ENCODE results near the gene MGLL. TPM values are rescaled to one million over a fixed set of nuclear protein-coding genes. Genes with fewer than 3 reads are reported as not detected.

The MGLL gene
- total RNA-seq, 1 donor = 18.1 TPM

GRCh38 chr3:127814325-127814781, 8.0 kb downstream of the MGLL start:
- TF ChIP-seq, protein P1, sequence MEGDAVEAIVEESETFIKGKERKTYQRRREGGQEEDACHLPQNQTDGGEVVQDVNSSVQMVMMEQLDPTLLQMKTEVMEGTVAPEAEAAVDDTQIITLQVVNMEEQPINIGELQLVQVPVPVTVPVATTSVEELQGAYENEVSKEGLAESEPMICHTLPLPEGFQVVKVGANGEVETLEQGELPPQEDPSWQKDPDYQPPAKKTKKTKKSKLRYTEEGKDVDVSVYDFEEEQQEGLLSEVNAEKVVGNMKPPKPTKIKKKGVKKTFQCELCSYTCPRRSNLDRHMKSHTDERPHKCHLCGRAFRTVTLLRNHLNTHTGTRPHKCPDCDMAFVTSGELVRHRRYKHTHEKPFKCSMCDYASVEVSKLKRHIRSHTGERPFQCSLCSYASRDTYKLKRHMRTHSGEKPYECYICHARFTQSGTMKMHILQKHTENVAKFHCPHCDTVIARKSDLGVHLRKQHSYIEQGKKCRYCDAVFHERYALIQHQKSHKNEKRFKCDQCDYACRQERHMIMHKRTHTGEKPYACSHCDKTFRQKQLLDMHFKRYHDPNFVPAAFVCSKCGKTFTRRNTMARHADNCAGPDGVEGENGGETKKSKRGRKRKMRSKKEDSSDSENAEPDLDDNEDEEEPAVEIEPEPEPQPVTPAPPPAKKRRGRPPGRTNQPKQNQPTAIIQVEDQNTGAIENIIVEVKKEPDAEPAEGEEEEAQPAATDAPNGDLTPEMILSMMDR (IDR thresholded peaks at IDR 0.05; ENCODE audit: extremely low read depth, low read depth, low read length) = no peak
- no peak overlapping the region for H3K4me2 ChIP-seq (ENCODE audit: insufficient read depth, low read length)
- no peaks in the 10 kb centered on the region for H3K27me3 ChIP-seq (ENCODE audit: insufficient read depth, low read length)
- H3K9me3 ChIP-seq (ENCODE audit: low read depth, low read length) = peaks cover 1% of the 10 kb centered on the region
- H3K4me3 ChIP-seq (ENCODE audit: insufficient read depth, low read length) = no peak overlapping the region
- H4K20me1 ChIP-seq (ENCODE audit: insufficient read depth, low read length) = no peaks in the 10 kb centered on the region
- H2AFZ ChIP-seq (ENCODE audit: low read length) = no peak overlapping the region
- peaks cover 9% of the 10 kb centered on the region for H3K4me1 ChIP-seq (ENCODE audit: insufficient read depth, low read length)
- peaks cover 39% of the 10 kb centered on the region for H3K36me3 ChIP-seq (ENCODE audit: insufficient read depth, low read length)
- no peak for DNase-seq (ENCODE audit: insufficient read length, low spot score, missing footprints)
- no peak overlapping the region for H3K27ac ChIP-seq (ENCODE audit: low read depth, low read length)
- peaks cover 67% of the 10 kb centered on the region for H3K79me2 ChIP-seq (ENCODE audit: insufficient read depth, low read length)

GRCh38 chr3:127812151-127812550, 10.2 kb downstream of the MGLL start:
- no peaks in the 10 kb centered on the region for H3K27me3 ChIP-seq (ENCODE audit: insufficient read depth, low read length)
- peaks cover 53% of the 10 kb centered on the region for H3K79me2 ChIP-seq (ENCODE audit: insufficient read depth, low read length)
- TF ChIP-seq, protein P1 (IDR thresholded peaks at IDR 0.05; ENCODE audit: extremely low read depth, low read depth, low read length) = no peak
- H3K27ac ChIP-seq (ENCODE audit: low read depth, low read length) = no peak overlapping the region
- H3K9me3 ChIP-seq (ENCODE audit: low read depth, low read length) = peaks cover 1% of the 10 kb centered on the region
- peaks cover 4% of the 10 kb centered on the region for H3K4me1 ChIP-seq (ENCODE audit: insufficient read depth, low read length)
- no peak for DNase-seq (ENCODE audit: insufficient read length, low spot score, missing footprints)
- H3K4me3 ChIP-seq (ENCODE audit: insufficient read depth, low read length) = no peak overlapping the region
- no peak overlapping the region for H3K4me2 ChIP-seq (ENCODE audit: insufficient read depth, low read length)
- H4K20me1 ChIP-seq (ENCODE audit: insufficient read depth, low read length) = no peaks in the 10 kb centered on the region
- peaks cover 30% of the 10 kb centered on the region for H3K36me3 ChIP-seq (ENCODE audit: insufficient read depth, low read length)
- H2AFZ ChIP-seq (ENCODE audit: low read length) = no peak overlapping the region

DNA sequence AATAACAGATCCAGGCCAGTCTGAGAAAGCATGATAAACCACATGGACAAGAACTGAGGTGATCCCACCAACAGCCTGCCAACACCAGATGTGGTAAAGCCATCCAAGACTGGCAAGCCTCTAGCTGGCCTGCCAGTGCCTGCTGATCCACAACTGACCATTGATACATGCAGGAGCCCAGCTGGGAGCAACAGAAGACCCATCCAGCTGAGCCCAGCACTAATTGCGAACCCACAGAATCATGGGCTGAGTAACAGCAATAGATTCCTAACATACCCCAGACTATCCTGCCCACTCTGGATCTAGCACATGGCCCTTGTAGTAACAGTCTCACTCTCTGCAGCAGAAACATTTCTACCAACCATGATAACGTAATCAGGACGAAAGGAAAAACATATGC, 10.6 kb downstream of the MGLL start:
- DNase-seq (ENCODE audit: insufficient read length, low spot score, missing footprints) = no peak
- H3K4me2 ChIP-seq (ENCODE audit: insufficient read depth, low read length) = no peak overlapping the region
- peaks cover 30% of the 10 kb centered on the region for H3K36me3 ChIP-seq (ENCODE audit: insufficient read depth, low read length)
- peaks cover 1% of the 10 kb centered on the region for H3K9me3 ChIP-seq (ENCODE audit: low read depth, low read length)
- H3K27ac ChIP-seq (ENCODE audit: low read depth, low read length) = no peak overlapping the region
- no peaks in the 10 kb centered on the region for H4K20me1 ChIP-seq (ENCODE audit: insufficient read depth, low read length)
- no peak overlapping the region for H3K4me3 ChIP-seq (ENCODE audit: insufficient read depth, low read length)
- no peaks in the 10 kb centered on the region for H3K27me3 ChIP-seq (ENCODE audit: insufficient read depth, low read length)
- peaks cover 49% of the 10 kb centered on the region for H3K79me2 ChIP-seq (ENCODE audit: insufficient read depth, low read length)
- H2AFZ ChIP-seq (ENCODE audit: low read length) = no peak overlapping the region
- H3K4me1 ChIP-seq (ENCODE audit: insufficient read depth, low read length) = no peaks in the 10 kb centered on the region
- TF ChIP-seq, protein P1 (IDR thresholded peaks at IDR 0.05; ENCODE audit: extremely low read depth, low read depth, low read length) = no peak

GRCh38 chr3:127809611-127810010, 12.7 kb downstream of the MGLL start:
- no peak overlapping the region for H3K4me2 ChIP-seq (ENCODE audit: insufficient read depth, low read length)
- peaks cover 33% of the 10 kb centered on the region for H3K79me2 ChIP-seq (ENCODE audit: insufficient read depth, low read length)
- H3K36me3 ChIP-seq (ENCODE audit: insufficient read depth, low read length) = peaks cover 22% of the 10 kb centered on the region
- peaks cover 1% of the 10 kb centered on the region for H3K9me3 ChIP-seq (ENCODE audit: low read depth, low read length)
- H2AFZ ChIP-seq (ENCODE audit: low read length) = no peak overlapping the region
- H3K27ac ChIP-seq (ENCODE audit: low read depth, low read length) = no peak overlapping the region
- no peak overlapping the region for H3K4me3 ChIP-seq (ENCODE audit: insufficient read depth, low read length)
- H4K20me1 ChIP-seq (ENCODE audit: insufficient read depth, low read length) = no peaks in the 10 kb centered on the region
- no peak for DNase-seq (ENCODE audit: insufficient read length, low spot score, missing footprints)
- no peaks in the 10 kb centered on the region for H3K27me3 ChIP-seq (ENCODE audit: insufficient read depth, low read length)
- no peaks in the 10 kb centered on the region for H3K4me1 ChIP-seq (ENCODE audit: insufficient read depth, low read length)
- TF ChIP-seq, protein P1 (IDR thresholded peaks at IDR 0.05; ENCODE audit: extremely low read depth, low read depth, low read length) = no peak
